Gastrocnemius medialis (tissue), 4 donors: ENCODE data around the gene MAD1L1. TPM values are rescaled to one million over a fixed set of nuclear protein-coding genes. Genes with fewer than 3 reads are reported as not detected.

ENCODE experiments used
- ATAC-seq, 2 donors: fragments of 150-250 bp; one replicate each; pipeline ENCODE4 v1.9.1; 2016
- DNase-seq, 2 donors: peaks; one replicate each; pipeline ENCODE4 v3.0.0-alpha.2; 2019
- H3K27ac ChIP-seq, 4 donors: fragments of 200-600 bp; sonication (generic); 1 replicate in 1 of 4; 2 replicates in 3 of 4; pipeline ENCODE4 v1.5.1; 2016 to 2018; ENCODE audit warnings: mild to moderate bottlenecking in 2 of 4, moderate library complexity in 1 of 4
- H3K27me3 ChIP-seq, 3 donors: fragments of 200-600 bp; sonication (generic) in 2 of 3; 1 replicate in 1 of 3; 2 replicates in 2 of 3; pipeline versions ENCODE4 v1.5.1 to v1.6.0; 2016 to 2019; ENCODE audit warnings: mild to moderate bottlenecking in 1 of 3, moderate library complexity in 1 of 3
- H3K36me3 ChIP-seq, 2 donors: fragments of 200-600 bp; sonication (generic) in 1 of 2; one replicate each; pipeline ENCODE4 v1.5.1; 2017 to 2018
- H3K4me1 ChIP-seq, 2 donors: fragments of 200-600 bp; sonication (generic) in 1 of 2; one replicate each; pipeline ENCODE4 v1.5.1; 2016 to 2017; ENCODE audit warnings: mild to moderate bottlenecking in 2 of 2
- H3K4me3 ChIP-seq, 4 donors: fragments of 200-600 bp; sonication (generic) in 3 of 4; 1 replicate in 1 of 4; 2 replicates in 3 of 4; pipeline ENCODE4 v1.5.1; 2016 to 2019; ENCODE audit warnings: mild to moderate bottlenecking in 2 of 4
- H3K9me3 ChIP-seq, 3 donors: fragments of 200-600 bp; sonication (generic) in 2 of 3; 1 replicate in 1 of 3; 2 replicates in 2 of 3; pipeline ENCODE4 v1.5.1; 2016 to 2019
- CTCF ChIP-seq, 5 experiments: fragments of 450-650 bp in 3 of 5; fragments of 200-600 bp in 2 of 5; sonication (generic) in 2 of 5; IDR thresholded peaks in 4 of 5; conservative IDR thresholded peaks in 1 of 5; 1 replicate in 4 of 5; 2 replicates in 1 of 5; pipeline ENCODE4 v1.5.1; 2016 to 2019; ENCODE audit warnings: antibody characterized with exemption in 5 of 5, mild to moderate bottlenecking in 3 of 5, moderate library complexity in 3 of 5
- POLR2A ChIP-seq, 2 donors: fragments of 450-650 bp; IDR thresholded peaks; one replicate each; pipeline ENCODE4 v1.6.1; 2017; ENCODE audit warnings: antibody characterized with exemption in 2 of 2, mild to moderate bottlenecking in 2 of 2, moderate library complexity in 2 of 2
- in situ Hi-C, 4 donors: fragments of 200-750 bp; cut with MboI; loops; one replicate each; pipeline versions ENCODE4 v1.15.0 to v1.8.0; 2017; ENCODE audit warnings: low sequenced_read_pairs in 4 of 4
- intact Hi-C: fragments of 100-400 bp; cut with DNase I; formaldehyde crosslinking; loops from one replicate; pipeline ENCODE4 v1.15.1; 2023; ENCODE audit warnings: low total_unique reads
- total RNA-seq, 4 donors: library from RNA; depleted of rRNA; stranded (reverse); fragments of >200 nt; gene quantifications; one replicate each; pipeline versions ENCODE4 v1.1.0 to v1.2.3, GENCODE V29; 2016

MAD1L1 gene
- total RNA-seq, 4 donors from 2014 or later, result 19.7 to 32.4 (median 22.7) TPM

DNA sequence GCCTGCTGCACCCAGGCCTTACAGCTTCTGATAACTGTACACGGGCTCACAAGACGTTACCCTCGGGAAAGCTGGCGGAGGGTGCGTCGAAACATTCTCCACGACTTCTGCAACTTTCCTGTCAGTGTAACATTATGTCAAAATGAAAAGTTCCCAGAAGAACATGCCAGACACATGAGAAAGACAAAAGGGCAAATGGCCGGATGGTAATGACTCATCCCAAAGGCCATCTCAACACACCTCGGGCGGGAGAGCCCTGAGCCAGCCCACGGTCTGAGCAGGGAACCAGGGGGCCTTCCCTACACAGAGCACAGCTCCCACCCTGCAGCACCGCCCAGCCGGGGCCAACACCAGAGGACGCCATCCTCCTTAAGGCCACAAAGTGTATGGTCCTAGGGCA is 118.7 kb downstream of the MAD1L1 start:
- H3K4me1 ChIP-seq, result peaks cover 18 to 31% of the 10 kb centered on the region in 2 donors

DNA sequence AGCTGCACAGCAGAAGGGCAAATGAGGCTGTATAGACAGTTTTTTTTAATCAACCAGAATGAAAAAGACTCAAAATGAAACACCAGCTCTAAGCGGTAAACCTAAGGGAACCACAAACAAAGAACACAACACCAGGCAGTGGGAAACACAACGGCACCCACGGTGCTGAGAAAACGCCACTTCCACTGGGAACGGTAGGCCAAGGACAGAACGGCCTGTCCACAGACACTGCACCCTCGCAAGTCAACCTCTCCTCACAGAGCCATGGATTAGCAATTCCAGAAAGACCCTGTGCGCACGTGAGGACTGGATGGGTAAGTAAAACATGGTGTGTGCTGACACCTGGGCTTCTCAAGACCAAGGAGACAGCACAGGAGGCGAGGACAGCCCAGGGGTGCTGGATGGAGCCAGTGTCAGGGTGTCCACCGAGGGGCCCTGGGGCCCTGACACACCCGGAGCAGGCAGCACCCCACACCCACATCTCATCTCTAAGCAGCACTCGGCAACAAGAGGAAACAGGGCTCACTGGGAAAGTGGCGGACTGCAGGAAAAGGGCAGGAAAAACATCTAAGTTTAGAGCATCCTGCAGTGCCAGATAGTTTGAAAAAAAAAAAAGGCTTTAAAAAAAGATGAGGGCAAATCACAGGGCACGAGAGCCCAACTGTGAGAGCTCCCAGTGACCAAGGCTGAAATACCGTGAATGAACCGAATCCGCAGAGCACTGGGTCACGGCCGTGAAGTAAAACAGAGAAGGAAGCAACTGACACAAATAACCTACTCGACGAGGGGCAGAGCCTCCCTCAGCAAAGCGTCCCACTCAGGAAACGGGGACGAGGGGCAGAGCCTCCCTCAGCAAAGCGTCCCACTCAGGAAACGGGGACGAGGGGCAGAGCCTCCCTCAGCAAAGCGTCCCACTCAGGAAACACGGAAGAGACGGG is 120.2 kb downstream of the MAD1L1 start:
- Histone ChIP-seq H3K4me1 (peaks cover 23 to 32% of the 10 kb centered on the region in 2 donors), H3K27ac (no peak overlapping the region), H3K36me3 (no peaks in the 10 kb centered on the region), H3K9me3 (no peaks in the 10 kb centered on the region), H3K27me3 (no peaks in the 10 kb centered on the region), H3K4me3 (no peak overlapping the region)
- no peak for DNase-seq
- in situ Hi-C loops (no loop called here), intact Hi-C loops (no loop called here)
- TF ChIP-seq CTCF (IDR thresholded peaks at IDR 0.05 in 4 of 5, conservative IDR thresholded peaks at IDR 0.05 in 1 of 5) (no peak), POLR2A (IDR thresholded peaks at IDR 0.05) (no peak)
- no peak for ATAC-seq

More for the DNA sequence above, 118.7 kb downstream of the MAD1L1 start:
- DNase-seq (peak in 1 of 2 donors; percentile 53), ATAC-seq (peak; percentile 55 to 57)
- intact Hi-C loops, result no loop called here
- no peaks in the 10 kb centered on the region for H3K9me3 ChIP-seq
- peak overlapping the region in 3 of 4 donors; percentile 44 to 64 (median 55) for H3K27ac ChIP-seq
- in situ Hi-C loops, result no loop called here
- no peak overlapping the region for H3K4me3 ChIP-seq
- TF ChIP-seq CTCF (IDR thresholded peaks at IDR 0.05 in 4 of 5, conservative IDR thresholded peaks at IDR 0.05 in 1 of 5) (no peak), POLR2A (IDR thresholded peaks at IDR 0.05) (no peak)
- no peaks in the 10 kb centered on the region for H3K36me3 ChIP-seq
- H3K27me3 ChIP-seq, result no peaks in the 10 kb centered on the region

- TF ChIP-seq POLR2A (IDR thresholded peaks at IDR 0.05), result no peak
- TF ChIP-seq CTCF (IDR thresholded peaks at IDR 0.05 in 4 of 5, conservative IDR thresholded peaks at IDR 0.05 in 1 of 5), result no peak
- Histone ChIP-seq H3K4me1 (peaks cover 22 to 32% of the 10 kb centered on the region in 2 donors), H3K27ac (no peak overlapping the region), H3K27me3 (no peaks in the 10 kb centered on the region), H3K36me3 (no peaks in the 10 kb centered on the region), H3K9me3 (no peaks in the 10 kb centered on the region), H3K4me3 (no peak overlapping the region)
- intact Hi-C loops (no loop called here), in situ Hi-C loops (no loop called here)
- no peak for ATAC-seq
- DNase-seq, result no peak
Measured at GRCh38 chr7:2111568-2111967, 121.2 kb downstream of the MAD1L1 start.

DNA sequence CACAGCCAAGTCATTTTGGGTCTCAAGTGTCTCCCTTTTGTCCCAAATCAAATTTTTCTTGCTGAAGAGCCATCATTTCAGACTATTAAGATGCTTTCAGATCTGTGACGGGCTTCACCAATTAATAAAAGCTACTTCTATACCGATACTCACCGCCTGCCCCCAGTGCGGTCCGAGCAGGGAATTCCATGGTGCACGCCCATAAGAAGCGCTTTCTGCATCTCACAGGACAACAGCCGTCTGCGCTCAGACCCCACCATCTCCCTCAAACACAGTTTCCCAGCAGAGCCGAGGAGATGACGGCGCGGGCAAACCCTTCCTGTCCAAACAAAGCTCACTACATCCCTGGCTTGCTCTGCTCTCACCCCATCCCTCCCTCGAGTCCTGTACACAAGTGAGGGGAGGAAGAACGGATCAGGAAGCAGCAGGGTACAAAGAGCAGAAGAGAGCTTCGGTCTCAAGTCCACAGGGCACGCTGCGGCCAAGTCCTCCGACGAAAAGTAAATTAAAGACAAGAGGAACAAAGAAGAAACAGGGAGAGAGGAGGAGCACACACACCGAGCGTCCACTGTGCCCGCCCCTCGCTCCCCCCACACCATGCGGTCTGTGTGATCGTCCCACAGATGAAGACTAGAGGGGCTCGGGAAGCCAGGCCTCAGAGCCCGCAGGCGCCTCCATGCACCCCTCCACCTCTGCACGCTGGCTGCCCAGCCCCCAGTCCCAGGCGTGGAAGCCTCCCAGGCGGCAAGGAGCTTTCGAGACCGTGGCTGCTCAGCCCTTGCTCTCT is 121.9 kb downstream of the MAD1L1 start:
- in situ Hi-C loops (no loop called here), intact Hi-C loops (no loop called here)
- peaks cover 16 to 26% of the 10 kb centered on the region in 2 donors for H3K4me1 ChIP-seq
- DNase-seq (no peak), ATAC-seq (no peak)
- no peaks in the 10 kb centered on the region for H3K9me3 ChIP-seq
- H3K36me3 ChIP-seq, result no peaks in the 10 kb centered on the region
- TF ChIP-seq POLR2A (IDR thresholded peaks at IDR 0.05), result no peak
- no peak for TF ChIP-seq CTCF (IDR thresholded peaks at IDR 0.05 in 4 of 5, conservative IDR thresholded peaks at IDR 0.05 in 1 of 5)
- H3K27me3 ChIP-seq, result no peaks in the 10 kb centered on the region
- H3K27ac ChIP-seq, result no peak overlapping the region
- H3K4me3 ChIP-seq, result no peak overlapping the region
